AG09309 (cell line): ENCODE measurements around the gene UFSP1.
"Not testable (repeated sequence)": the region's sequence is repeated elsewhere in the genome, so short reads cannot be mapped to it uniquely, and the experiment has no call there.

Source experiments
- DNase-seq: peaks from one replicate; pipeline ENCODE4 v3.0.0-alpha.2; 2010; ENCODE audit warnings: low read depth
- H3K4me3 ChIP-seq: 2 replicates; pipeline ENCODE4 v1.5.1; 2011; ENCODE audit warnings: mild to moderate bottlenecking, low read depth, low read length, moderate library complexity; ENCODE audit not compliant: control insufficient read depth
- TF ChIP-seq, protein P1 (sequence below): IDR thresholded peaks from 2 replicates; pipeline ENCODE4 v1.5.1; 2011; ENCODE audit warnings: mild to moderate bottlenecking, low read depth, low read length, inconsistent platforms; ENCODE audit not compliant: insufficient read depth, control insufficient read depth; ENCODE audit errors: missing control alignments

The UFSP1 gene

DNA sequence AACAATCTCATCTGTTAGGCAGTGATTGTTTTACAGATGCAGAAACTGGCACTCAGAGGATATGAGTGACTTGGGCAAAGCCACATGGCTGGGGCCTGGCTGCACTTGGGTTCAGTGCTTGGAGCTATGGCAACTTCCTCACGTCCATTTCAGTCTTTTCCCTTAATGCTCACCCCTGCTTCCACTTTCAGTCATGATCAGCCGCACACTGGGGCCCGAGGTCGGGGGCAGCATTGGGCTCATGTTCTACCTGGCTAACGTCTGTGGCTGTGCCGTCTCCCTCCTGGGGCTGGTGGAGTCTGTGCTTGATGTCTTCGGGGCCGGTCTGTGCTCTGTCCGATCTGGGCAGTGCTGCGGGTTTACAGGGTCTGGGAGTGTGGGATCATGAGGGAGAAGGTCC lies 34.0 kb downstream of the UFSP1 start:
- DNase-seq = no peak
- TF ChIP-seq, protein P1, sequence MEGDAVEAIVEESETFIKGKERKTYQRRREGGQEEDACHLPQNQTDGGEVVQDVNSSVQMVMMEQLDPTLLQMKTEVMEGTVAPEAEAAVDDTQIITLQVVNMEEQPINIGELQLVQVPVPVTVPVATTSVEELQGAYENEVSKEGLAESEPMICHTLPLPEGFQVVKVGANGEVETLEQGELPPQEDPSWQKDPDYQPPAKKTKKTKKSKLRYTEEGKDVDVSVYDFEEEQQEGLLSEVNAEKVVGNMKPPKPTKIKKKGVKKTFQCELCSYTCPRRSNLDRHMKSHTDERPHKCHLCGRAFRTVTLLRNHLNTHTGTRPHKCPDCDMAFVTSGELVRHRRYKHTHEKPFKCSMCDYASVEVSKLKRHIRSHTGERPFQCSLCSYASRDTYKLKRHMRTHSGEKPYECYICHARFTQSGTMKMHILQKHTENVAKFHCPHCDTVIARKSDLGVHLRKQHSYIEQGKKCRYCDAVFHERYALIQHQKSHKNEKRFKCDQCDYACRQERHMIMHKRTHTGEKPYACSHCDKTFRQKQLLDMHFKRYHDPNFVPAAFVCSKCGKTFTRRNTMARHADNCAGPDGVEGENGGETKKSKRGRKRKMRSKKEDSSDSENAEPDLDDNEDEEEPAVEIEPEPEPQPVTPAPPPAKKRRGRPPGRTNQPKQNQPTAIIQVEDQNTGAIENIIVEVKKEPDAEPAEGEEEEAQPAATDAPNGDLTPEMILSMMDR = no peak
- H3K4me3 ChIP-seq = no peak overlapping the region

DNA sequence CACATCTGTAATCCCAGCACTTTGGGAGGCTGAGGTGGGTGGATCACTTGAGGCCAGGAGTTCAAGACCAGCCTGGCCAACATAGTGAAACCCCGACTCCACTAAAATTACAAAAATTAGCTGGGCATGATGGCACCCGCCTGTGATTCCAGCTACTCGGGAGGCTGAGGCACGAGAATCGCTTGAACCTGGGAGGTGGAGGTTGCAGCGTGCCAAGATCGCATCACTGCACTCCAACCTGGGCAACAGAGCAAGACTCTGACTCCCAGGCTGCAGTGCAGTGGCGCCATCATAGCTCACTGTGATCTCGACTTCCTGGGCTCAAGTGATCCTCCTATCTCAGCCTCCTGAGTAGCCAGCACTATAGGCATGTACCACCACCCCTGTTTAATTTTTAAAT lies 34.6 kb downstream of the UFSP1 start:
- not testable (repeated sequence) for H3K4me3 ChIP-seq, DNase-seq

DNA sequence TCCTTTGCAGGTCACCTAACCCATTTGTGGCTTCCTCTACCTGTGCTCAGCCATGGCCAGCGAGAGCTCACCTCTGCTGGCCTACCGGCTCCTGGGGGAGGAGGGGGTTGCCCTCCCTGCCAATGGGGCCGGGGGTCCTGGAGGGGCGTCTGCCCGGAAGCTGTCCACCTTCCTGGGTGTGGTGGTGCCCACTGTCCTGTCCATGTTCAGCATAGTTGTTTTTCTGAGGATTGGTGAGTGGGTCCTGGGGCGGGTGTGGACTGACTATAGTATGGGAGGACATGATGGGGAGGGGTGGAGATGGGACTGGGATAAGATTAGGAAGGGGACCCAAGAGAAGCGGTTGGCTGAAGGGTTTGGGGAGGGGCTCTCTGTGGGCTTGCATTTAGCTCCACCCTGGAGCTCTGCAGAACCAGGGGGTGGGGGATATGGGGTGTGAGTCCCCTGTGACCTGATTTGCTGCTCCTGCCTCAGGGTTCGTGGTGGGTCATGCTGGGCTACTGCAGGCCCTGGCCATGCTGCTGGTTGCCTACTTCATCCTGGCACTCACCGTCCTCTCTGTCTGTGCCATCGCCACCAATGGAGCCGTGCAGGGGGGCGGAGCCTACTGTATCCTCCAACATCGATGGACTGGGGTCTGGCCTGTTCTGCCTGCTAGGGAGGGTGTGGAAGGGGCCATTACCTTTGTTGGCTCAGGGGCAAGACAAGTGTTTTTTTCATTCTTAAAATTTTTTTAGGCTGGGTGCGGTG lies 35.2 kb downstream of the UFSP1 start:
- no peak overlapping the region for H3K4me3 ChIP-seq
- TF ChIP-seq, protein P1 = no peak
- DNase-seq = no peak

DNA sequence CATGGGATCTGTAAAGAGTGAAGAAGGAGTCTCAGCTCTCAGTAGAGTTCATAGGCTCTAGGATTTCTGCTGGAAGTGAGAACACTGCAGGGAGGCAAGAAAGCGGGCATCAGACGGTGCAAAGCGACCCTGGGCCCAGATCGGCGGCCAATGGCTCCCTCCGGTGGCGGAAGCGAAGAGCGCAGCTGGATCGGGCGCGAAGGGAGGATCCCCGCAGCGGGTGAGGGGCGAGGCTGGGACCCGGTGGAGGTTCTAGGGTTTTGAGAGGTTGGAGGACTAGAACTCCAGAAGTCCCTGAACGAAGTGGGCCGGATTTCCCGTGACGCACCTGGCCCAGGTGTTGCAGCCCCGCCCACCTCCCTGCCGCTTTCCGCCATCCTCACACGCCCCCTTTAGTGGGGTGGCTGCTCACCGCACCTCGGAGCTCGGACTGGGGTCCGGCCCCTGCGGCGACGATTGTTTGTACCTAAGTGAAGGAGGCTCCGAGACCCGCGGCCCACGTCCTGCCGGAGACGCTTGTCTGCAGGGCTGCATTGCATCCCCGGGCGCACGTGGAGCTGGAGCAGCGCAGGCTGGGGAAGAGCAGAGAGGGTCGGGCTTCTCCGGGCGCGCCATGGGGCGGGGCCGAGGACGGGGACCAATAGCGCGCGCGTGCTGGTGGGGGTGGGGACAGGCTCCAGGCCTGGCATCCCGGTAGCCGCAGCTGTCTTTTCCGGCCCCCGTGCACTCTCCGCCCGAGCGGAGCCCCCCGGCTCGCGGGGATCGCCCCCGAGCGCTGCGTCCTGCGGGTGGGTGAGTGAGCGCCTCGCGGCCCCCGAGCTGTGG lies 37.3 kb downstream of the UFSP1 start, which contains the start of gene SLC12A9:
Gene SLC12A9, plus strand, starts transcription at position 666 of the 825 bp plus-strand sequence. CDS start 1,485 bp downstream, outside the sequence.
- no peak for DNase-seq
- peak within 1 kb of the TSS; percentile 77 for H3K4me3 ChIP-seq
- TF ChIP-seq, protein P1 = peak; percentile 92

DNA sequence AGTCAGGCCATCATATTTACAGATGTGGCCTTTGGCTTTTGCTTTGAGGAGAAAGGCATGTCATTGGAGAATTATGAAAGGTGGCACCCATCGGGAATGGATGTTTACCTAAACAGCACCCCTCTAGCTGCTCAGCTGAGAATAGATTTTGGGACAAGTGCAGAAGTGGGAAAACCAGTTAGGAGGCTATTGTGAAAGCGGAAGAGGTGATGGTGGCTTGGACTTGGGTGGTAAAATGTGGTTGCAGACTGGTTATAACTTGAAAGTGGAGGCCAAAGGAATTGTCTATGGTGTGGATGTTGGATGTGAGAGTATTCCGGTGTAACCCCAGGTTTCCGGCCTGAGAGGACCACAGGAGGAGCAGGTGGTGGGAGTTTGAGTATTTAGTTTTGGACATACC lies 42.2 kb downstream of the UFSP1 start:
- H3K4me3 ChIP-seq = no peak overlapping the region
- DNase-seq = no peak

DNA sequence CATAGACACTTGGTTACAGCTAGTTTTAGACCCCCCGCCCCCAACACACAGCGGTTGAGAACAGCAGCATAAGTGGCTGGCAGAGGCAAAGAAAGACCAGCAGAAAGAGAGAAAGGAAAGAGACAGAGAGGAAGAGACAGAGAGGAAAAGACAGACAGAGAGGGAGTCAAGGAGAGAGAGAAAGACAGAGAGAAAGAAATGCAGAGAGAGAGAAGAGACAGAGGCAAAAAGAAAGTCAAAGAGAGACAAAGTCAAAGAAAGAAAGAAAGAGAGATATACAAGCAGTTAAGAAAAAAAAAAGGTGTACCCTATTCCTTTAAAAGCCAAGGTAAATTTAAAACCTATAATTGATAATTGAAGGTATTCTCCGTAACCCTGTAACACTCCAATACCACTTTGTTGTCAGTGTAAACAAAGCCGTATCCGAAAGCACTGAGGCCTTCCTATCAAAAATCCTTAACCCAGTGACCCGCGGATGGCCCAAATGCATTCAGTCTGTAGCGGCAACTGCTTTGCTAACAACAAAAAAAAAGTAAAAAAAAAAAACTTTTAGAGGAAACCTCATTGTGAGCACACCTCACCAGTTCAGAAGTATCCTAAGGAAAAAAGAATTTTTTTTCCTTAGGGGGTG lies 48.9 kb downstream of the UFSP1 start:
- no peak for DNase-seq
- no peak overlapping the region for H3K4me3 ChIP-seq
- TF ChIP-seq, protein P1 = no peak

More for the DNA sequence above, 42.2 kb downstream of the UFSP1 start:
- TF ChIP-seq, protein P1 = no peak
